ENCODE measurements around the gene NUP214. TPM values are rescaled to one million over a fixed set of nuclear protein-coding genes. Genes with fewer than 3 reads are reported as not detected.

The NUP214 gene
- total RNA-seq, 1 donor from 2014 or later, result 37.2 TPM

DNA sequence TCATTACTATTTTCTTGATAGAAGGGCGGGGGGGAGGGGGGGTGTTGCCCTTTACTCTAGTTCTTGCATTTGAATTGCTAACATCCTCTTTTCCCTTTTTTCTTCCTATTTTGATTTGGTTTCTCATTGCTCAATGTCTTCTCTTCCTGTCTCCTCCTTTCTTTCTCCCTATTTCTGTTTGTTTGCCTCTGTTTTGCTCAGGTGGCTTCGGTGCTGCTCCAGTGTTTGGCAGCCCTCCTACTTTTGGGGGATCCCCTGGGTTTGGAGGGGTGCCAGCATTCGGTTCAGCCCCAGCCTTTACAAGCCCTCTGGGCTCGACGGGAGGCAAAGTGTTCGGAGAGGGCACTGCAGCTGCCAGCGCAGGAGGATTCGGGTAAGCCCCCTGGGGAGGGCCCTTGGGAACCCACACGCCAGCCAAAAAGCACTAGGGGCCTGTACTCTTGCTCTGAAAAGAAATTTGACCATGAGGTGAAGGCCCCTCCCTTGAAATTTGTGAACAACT, 102.6 kb downstream of the NUP214 start:
- TF ChIP-seq, protein P1, sequence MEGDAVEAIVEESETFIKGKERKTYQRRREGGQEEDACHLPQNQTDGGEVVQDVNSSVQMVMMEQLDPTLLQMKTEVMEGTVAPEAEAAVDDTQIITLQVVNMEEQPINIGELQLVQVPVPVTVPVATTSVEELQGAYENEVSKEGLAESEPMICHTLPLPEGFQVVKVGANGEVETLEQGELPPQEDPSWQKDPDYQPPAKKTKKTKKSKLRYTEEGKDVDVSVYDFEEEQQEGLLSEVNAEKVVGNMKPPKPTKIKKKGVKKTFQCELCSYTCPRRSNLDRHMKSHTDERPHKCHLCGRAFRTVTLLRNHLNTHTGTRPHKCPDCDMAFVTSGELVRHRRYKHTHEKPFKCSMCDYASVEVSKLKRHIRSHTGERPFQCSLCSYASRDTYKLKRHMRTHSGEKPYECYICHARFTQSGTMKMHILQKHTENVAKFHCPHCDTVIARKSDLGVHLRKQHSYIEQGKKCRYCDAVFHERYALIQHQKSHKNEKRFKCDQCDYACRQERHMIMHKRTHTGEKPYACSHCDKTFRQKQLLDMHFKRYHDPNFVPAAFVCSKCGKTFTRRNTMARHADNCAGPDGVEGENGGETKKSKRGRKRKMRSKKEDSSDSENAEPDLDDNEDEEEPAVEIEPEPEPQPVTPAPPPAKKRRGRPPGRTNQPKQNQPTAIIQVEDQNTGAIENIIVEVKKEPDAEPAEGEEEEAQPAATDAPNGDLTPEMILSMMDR (conservative IDR thresholded peaks at IDR 0.05; ENCODE audit: low read depth, low read length), result no peak
- DNase-seq (ENCODE audit: low read depth), result no peak
- no peak overlapping the region for H3K4me3 ChIP-seq (ENCODE audit: low read depth, low read length)

DNA sequence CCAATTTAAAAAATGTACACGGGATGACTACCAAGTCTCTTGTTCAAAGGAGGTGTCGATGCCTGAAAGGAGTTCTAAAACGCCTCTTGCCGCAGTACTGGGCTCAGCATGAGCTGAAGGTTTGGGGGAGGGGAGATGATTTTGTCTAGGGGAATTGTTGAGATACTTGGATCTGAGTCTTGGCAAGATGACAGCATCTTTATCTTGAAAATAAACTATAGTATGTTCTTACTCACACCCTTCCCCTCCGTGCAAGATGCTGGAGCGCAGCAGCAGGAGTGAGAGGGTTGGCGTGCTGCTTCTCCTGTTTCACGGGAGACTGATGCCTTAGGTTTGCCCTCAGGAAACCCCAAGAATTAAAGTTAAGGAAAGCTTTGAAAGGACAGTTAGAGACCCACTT, 103.6 kb downstream of the NUP214 start:
- TF ChIP-seq, protein P1 (conservative IDR thresholded peaks at IDR 0.05; ENCODE audit: low read depth, low read length), result no peak
- DNase-seq (ENCODE audit: low read depth), result no peak
- no peak overlapping the region for H3K4me3 ChIP-seq (ENCODE audit: low read depth, low read length)

GRCh38 chr9:131233556-131233955, 108.2 kb downstream of the NUP214 start:
- TF ChIP-seq, protein P1 (conservative IDR thresholded peaks at IDR 0.05; ENCODE audit: low read depth, low read length), result no peak
- no peak for DNase-seq (ENCODE audit: low read depth)
- H3K4me3 ChIP-seq (ENCODE audit: low read depth, low read length), result no peak overlapping the region

DNA sequence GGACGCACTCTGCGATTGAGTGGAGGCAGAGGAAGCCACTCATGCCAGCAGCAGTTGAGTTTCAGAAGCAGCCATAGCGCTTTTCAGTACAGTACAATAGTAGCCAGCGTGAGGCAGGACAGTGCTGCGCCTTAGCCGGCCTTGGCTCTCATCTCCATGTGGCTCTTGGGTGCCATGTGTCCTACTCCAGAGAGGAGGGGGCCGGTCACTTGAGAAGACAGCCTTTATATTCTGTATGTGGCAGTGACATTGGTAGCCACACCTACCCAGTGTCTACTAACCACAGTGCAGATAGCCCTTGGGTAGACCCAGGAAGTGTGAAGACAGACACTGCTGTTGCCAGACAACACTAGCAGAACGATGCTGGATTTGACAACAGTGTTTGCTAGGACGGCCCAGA, 108.6 kb downstream of the NUP214 start:
- DNase-seq (ENCODE audit: low read depth), result no peak
- no peak overlapping the region for H3K4me3 ChIP-seq (ENCODE audit: low read depth, low read length)
- TF ChIP-seq, protein P1 (conservative IDR thresholded peaks at IDR 0.05; ENCODE audit: low read depth, low read length), result no peak

DNA sequence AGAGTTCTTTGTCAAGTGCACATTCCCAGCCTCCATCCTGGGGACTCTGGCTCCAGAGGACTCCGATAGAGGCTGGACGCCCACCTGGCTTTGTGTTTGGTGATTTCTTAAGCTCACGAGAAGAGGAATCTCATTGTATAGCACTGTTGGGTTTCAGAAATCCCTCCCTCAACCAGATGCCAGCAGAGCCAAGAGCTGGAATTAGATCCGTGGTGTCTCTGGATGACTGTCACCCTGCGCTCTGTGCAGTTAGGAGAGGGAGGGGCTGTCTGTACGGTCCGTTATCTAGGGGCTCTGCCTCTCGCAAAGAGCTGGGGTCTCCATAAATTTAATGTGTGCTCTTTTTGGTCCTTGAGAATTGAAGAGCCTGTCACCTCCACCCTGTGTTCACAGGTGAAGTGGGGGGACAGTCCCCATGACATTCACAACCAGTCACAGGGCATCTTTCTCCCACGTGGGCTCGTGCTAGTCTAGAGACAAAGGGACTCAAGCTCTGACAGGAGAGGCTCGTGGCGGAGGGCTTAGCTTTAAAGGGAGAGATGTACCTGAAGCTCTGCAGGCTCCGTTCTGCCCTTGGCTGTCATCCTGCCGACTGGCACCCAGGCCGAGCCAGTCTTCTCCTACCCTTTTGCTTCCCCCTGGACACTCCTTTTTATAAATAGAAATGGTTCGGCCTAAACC, 109.6 kb downstream of the NUP214 start:
- no peak overlapping the region for H3K4me3 ChIP-seq (ENCODE audit: low read depth, low read length)
- no peak for DNase-seq (ENCODE audit: low read depth)
- TF ChIP-seq, protein P1 (conservative IDR thresholded peaks at IDR 0.05; ENCODE audit: low read depth, low read length), result no peak

GRCh38 chr9:131235480-131235851, 110.1 kb downstream of the NUP214 start:
- TF ChIP-seq, protein P1 (conservative IDR thresholded peaks at IDR 0.05; ENCODE audit: low read depth, low read length), result no peak
- no peak for DNase-seq (ENCODE audit: low read depth)
- no peak overlapping the region for H3K4me3 ChIP-seq (ENCODE audit: low read depth, low read length)

- H3K4me3 ChIP-seq (ENCODE audit: low read depth, low read length), result no peak overlapping the region
- TF ChIP-seq, protein P1 (conservative IDR thresholded peaks at IDR 0.05; ENCODE audit: low read depth, low read length), result no peak
- DNase-seq (ENCODE audit: low read depth), result no peak
These were observed 110.8 kb downstream of the NUP214 start for GRCh38 chr9:131236161-131236560.
